K562 (cell line): Measurements from ENCODE around the gene PSMD11. TPM values are rescaled to one million over a fixed set of nuclear protein-coding genes. Genes with fewer than 3 reads are reported as not detected.
A peak's percentile ranks its signal among the peaks of the same experiment; 100 is the strongest.

Experiments
- DACH1 ChIP-seq: fragments of 450-650 bp; IDR thresholded peaks from 2 replicates; pipeline ENCODE4 v1.6.1; 2018; ENCODE audit not compliant: partially characterized antibody
- FOXK2 ChIP-seq, 2 experiments: fragments of 450-650 bp; IDR thresholded peaks in 1 of 2; conservative IDR thresholded peaks in 1 of 2; 2 replicates each; pipeline ENCODE4 v1.6.1; 2016; ENCODE audit warnings: low read depth in 2 of 2, mild to moderate bottlenecking in 1 of 2
- KAT2B ChIP-seq: IDR thresholded peaks from one replicate; pipeline ENCODE4 v1.6.1; 2012; ENCODE audit warnings: low read depth, mild to moderate bottlenecking, control low read depth, inconsistent platforms, low read length, moderate library complexity
- PRDM10 ChIP-seq: fragments of 450-650 bp; IDR thresholded peaks from 2 replicates; pipeline ENCODE4 v1.6.1; 2018; ENCODE audit not compliant: partially characterized antibody
- TFAM ChIP-seq: fragments of 250-450 bp; sonication (Bioruptor Pico); conservative IDR thresholded peaks from 2 replicates; pipeline ENCODE4 v1.5.0; 2021; ENCODE audit warnings: mild to moderate bottlenecking, moderate library complexity
- ZMIZ1 ChIP-seq, 2 experiments: fragments of 150-350 bp in 1 of 2; IDR thresholded peaks; 2 replicates each; pipeline ENCODE4 v1.6.1; 2012 to 2016; ENCODE audit warnings: low read depth in 2 of 2, low read length in 2 of 2, mild to moderate bottlenecking in 1 of 2, moderate library complexity in 1 of 2
- polyA plus RNA-seq, 8 experiments: library from polyadenylated mRNA; depleted of rRNA in 4 of 8; stranded (reverse) in 5 of 8; unstranded in 3 of 8; fragments of >200 nt; fragmentation: Nextera tagmentation in 2 of 8; fragmentation: Illumina TruSeq in 1 of 8; extraction: Ambion mirVana in 2 of 8; extraction: Trizol in 1 of 8; gene quantifications; 2 replicates each; pipeline versions ENCODE4 v1.2.1 to v1.2.3, GENCODE V29; 2011 to 2014; ENCODE audit warnings: inconsistent platforms in 1 of 8, missing spikeins in 1 of 8
- total RNA-seq, 7 experiments: library from RNA; depleted of rRNA in 6 of 7; stranded (reverse); fragments of >200 nt in 6 of 7; fragmentation: Illumina TruSeq in 2 of 7; extraction: Trizol in 2 of 7; gene quantifications; 2 replicates each; pipeline versions ENCODE4 v1.2.1 to v1.2.3, GENCODE V29; 2011 to 2021; ENCODE audit warnings: low replicate concordance in 1 of 7
- TF ChIP-seq, protein P1 (sequence below): fragments of 250-450 bp; sonication (Bioruptor Pico); IDR thresholded peaks from 2 replicates; pipeline ENCODE4 v1.6.1; 2021; ENCODE audit warnings: mild to moderate bottlenecking

PSMD11 gene
- total and polyA plus RNA-seq, 9 of the 15 experiments (the other 6 are each of a cell fraction or from before 2014, with no cell fraction given), result 104 to 378 (median 158) TPM

GRCh38 chr17:32444301-32445073 lies at the start of gene PSMD11 (continued):
- TF ChIP-seq ZMIZ1 (IDR thresholded peaks at IDR 0.05; ENCODE audit: low read depth in 2 of 2, low read length in 2 of 2), result peak in 1 of 2 experiments; percentile 33; a peak in 1 of 4 replicates
- TF ChIP-seq TFAM (CRISPR knock-in tag), result no peak
- TF ChIP-seq KAT2B, result no peak
- TF ChIP-seq, protein P1, sequence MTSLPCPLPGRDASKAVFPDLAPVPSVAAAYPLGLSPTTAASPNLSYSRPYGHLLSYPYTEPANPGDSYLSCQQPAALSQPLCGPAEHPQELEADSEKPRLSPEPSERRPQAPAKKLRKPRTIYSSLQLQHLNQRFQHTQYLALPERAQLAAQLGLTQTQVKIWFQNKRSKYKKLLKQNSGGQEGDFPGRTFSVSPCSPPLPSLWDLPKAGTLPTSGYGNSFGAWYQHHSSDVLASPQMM (CRISPR knock-in tag), result no peak
- TF ChIP-seq PRDM10, result peak; percentile 15
- TF ChIP-seq FOXK2 (conservative IDR thresholded peaks at IDR 0.05 in 1 of 2, IDR thresholded peaks at IDR 0.05 in 1 of 2; ENCODE audit: low read depth in 2 of 2), result no peak
- TF ChIP-seq DACH1, result no peak
